GM19395 (cell line): ENCODE data around the gene ID4.

Source experiments
- ATAC-seq: cut with Tn5 transposase; IDR thresholded peaks from one replicate; pipeline ENCODE4 v1.9.1; 2021; ENCODE audit warnings: mild to moderate bottlenecking, moderate library complexity; ENCODE audit not compliant: unreplicated experiment

Gene ID4

GRCh38 chr6:19857139-19857538 is 20.0 kb downstream of the ID4 start:
- no peak for ATAC-seq

GRCh38 chr6:19857703-19858102 is 20.5 kb downstream of the ID4 start:
- no peak for ATAC-seq

- no peak for ATAC-seq
These were observed 23.2 kb downstream of the ID4 start for GRCh38 chr6:19860235-19860877.

GRCh38 chr6:19864285-19864684 is 27.1 kb downstream of the ID4 start:
- ATAC-seq = no peak

- ATAC-seq = no peak
These were observed 28.0 kb downstream of the ID4 start for GRCh38 chr6:19865178-19865577.

GRCh38 chr6:19866173-19866984 is 29.2 kb downstream of the ID4 start:
- ATAC-seq = no peak

- no peak for ATAC-seq
These were observed 29.9 kb downstream of the ID4 start for GRCh38 chr6:19866985-19867627.

GRCh38 chr6:19869464-19869863 is 32.3 kb downstream of the ID4 start:
- ATAC-seq = no peak

GRCh38 chr6:19870322-19870721 is 33.2 kb downstream of the ID4 start:
- no peak for ATAC-seq

- ATAC-seq = no peak
These were observed 35.9 kb downstream of the ID4 start for GRCh38 chr6:19873031-19873430.

GRCh38 chr6:19876672-19877071 is 39.5 kb downstream of the ID4 start:
- no peak for ATAC-seq

GRCh38 chr6:19879663-19880062 is 42.5 kb downstream of the ID4 start:
- ATAC-seq = no peak

- ATAC-seq = no peak
These were observed 42.9 kb downstream of the ID4 start for GRCh38 chr6:19880066-19880465.

- ATAC-seq = no peak
These were observed 54.3 kb downstream of the ID4 start for GRCh38 chr6:19891451-19891850.
